WERI-Rb-1 (cell line): ENCODE data around the gene EPHA8.

Experiments used
- DNase-seq: peaks from one replicate; pipeline ENCODE4 v3.0.0-alpha.2; 2020
- H3K27ac ChIP-seq: fragments of 250-450 bp; sonication (Bioruptor Pico); 2 replicates; pipeline ENCODE4 v1.5.1; 2020; ENCODE audit warnings: mild to moderate bottlenecking, moderate library complexity
- H3K27me3 ChIP-seq: fragments of 250-450 bp; sonication (Bioruptor Pico); 2 replicates; pipeline ENCODE4 v1.5.1; 2021; ENCODE audit warnings: mild to moderate bottlenecking, low read depth, moderate library complexity; ENCODE audit not compliant: insufficient read depth, severe bottlenecking
- H3K36me3 ChIP-seq: fragments of 250-450 bp; sonication (Bioruptor Pico); 2 replicates; pipeline ENCODE4 v1.5.1; 2020; ENCODE audit warnings: mild to moderate bottlenecking, moderate library complexity
- H3K4me3 ChIP-seq: 2 replicates; pipeline ENCODE4 v1.5.1; 2011; ENCODE audit warnings: low read depth, mild to moderate bottlenecking, control low read depth, low read length
- H3K9me3 ChIP-seq: fragments of 250-450 bp; sonication (Bioruptor Pico); 2 replicates; pipeline ENCODE4 v1.5.1; 2021; ENCODE audit warnings: mild to moderate bottlenecking, moderate library complexity; ENCODE audit not compliant: severe bottlenecking
- CTCF ChIP-seq: IDR thresholded peaks from 2 replicates; pipeline ENCODE4 v1.5.1; 2011; ENCODE audit warnings: low read depth, mild to moderate bottlenecking, control low read depth, inconsistent platforms, low read length

Gene EPHA8

GRCh38 chr1:22526677-22527076 is 36.6 kb upstream of the EPHA8 start:
- Histone ChIP-seq H3K4me3 (no peak overlapping the region), H3K27ac (no peak overlapping the region), H3K36me3 (peaks cover 46% of the 10 kb centered on the region), H3K9me3 (no peaks in the 10 kb centered on the region), H3K27me3 (no peaks in the 10 kb centered on the region)
- no peak for DNase-seq
- TF ChIP-seq CTCF: no peak

GRCh38 chr1:22527122-22527521 is 36.2 kb upstream of the EPHA8 start:
- Histone ChIP-seq H3K9me3 (no peaks in the 10 kb centered on the region), H3K27me3 (no peaks in the 10 kb centered on the region), H3K36me3 (peaks cover 41% of the 10 kb centered on the region), H3K27ac (no peak overlapping the region), H3K4me3 (no peak overlapping the region)
- 0 out of 2 replicates have a peak, but pooled peaks have one; percentile 0 for TF ChIP-seq CTCF
- DNase-seq: no peak

GRCh38 chr1:22527555-22528296 is 35.6 kb upstream of the EPHA8 start:
- peak; percentile 51 for TF ChIP-seq CTCF
- peaks cover 38% of the 10 kb centered on the region for H3K36me3 ChIP-seq
- no peaks in the 10 kb centered on the region for H3K9me3 ChIP-seq
- H3K27me3 ChIP-seq: no peaks in the 10 kb centered on the region
- H3K4me3 ChIP-seq: no peak overlapping the region
- DNase-seq: peak; percentile 36
- no peak overlapping the region for H3K27ac ChIP-seq

GRCh38 chr1:22528451-22528850 is 34.8 kb upstream of the EPHA8 start:
- no peak for DNase-seq
- H3K4me3 ChIP-seq: no peak overlapping the region
- peaks cover 38% of the 10 kb centered on the region for H3K36me3 ChIP-seq
- no peak for TF ChIP-seq CTCF
- no peaks in the 10 kb centered on the region for H3K27me3 ChIP-seq
- H3K9me3 ChIP-seq: no peaks in the 10 kb centered on the region
- no peak overlapping the region for H3K27ac ChIP-seq

- H3K27ac ChIP-seq: no peak overlapping the region
- peaks cover 27% of the 10 kb centered on the region for H3K36me3 ChIP-seq
- no peaks in the 10 kb centered on the region for H3K27me3 ChIP-seq
- DNase-seq: no peak
- H3K4me3 ChIP-seq: no peak overlapping the region
- TF ChIP-seq CTCF: no peak
- no peaks in the 10 kb centered on the region for H3K9me3 ChIP-seq
Observed at GRCh38 chr1:22529901-22530621, 33.2 kb upstream of the EPHA8 start.
